ENCODE data around the gene TTLL5.

GRCh38 chr14:75725481-75725880, 64.4 kb downstream of the TTLL5 start:
- TF ChIP-seq CTCF (IDR thresholded peaks at IDR 0.05; ENCODE audit: low read depth, low read length, poor library complexity, severe bottlenecking) (no peak), EZH2phosphoT487 (IDR thresholded peaks at IDR 0.05; ENCODE audit: borderline replicate concordance, low read length) (no peak)

Measured in DOHH2 (cell line).